ENCODE measurements around the gene TWF2.

Gene TWF2

DNA sequence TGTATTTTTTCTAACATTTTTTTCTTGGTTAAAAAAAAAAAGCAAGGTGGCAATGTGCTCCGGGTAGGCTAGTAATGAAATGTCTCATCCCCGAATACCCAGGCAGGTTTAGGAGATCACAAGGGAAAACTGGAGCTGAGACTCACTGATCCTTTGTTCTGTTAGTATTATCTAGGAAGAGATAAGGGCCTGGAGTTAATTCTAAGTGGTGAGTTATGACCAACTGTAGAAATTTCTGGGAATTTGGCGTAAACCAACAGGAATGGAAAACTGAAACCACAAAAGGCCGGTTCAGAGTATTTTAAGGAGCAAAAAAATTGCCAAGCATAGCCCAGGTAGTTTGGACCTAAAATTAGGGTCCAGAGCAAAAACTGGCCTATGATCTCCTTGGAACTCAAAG is 19.0 kb upstream of the TWF2 start:
- DNase-seq (ENCODE audit: low read depth in 3 of 3) = no peak

- no peak for DNase-seq (ENCODE audit: low read depth in 3 of 3)
Measured at GRCh38 chr3:52256622-52257021, 17.7 kb upstream of the TWF2 start.

DNA sequence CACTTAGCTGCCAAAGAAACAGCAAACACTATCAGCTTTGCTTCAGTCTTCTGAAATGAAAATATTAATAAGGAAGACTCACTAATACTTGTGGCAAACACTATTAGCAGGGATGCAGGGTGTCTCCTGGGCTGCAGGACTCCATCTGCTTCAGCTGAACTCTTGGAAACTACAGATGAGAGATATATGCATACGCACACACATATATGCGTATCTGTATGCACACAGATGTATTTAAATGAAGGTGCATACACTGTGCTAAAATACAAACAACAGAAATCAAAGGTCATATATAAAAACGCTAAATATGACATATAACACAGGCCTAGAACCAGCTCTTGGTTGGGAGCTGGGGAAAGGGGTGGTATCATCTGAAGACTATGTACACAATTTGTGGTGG is 17.2 kb upstream of the TWF2 start:
- no peak for DNase-seq (ENCODE audit: low read depth in 3 of 3)

GRCh38 chr3:52254608-52255007 is 15.7 kb upstream of the TWF2 start:
- no peak for DNase-seq (ENCODE audit: low read depth in 3 of 3)

GRCh38 chr3:52253314-52254304 is 14.7 kb upstream of the TWF2 start:
- peak in 2 of 3 experiments; percentile 79 for DNase-seq (ENCODE audit: low read depth in 3 of 3)

DNA sequence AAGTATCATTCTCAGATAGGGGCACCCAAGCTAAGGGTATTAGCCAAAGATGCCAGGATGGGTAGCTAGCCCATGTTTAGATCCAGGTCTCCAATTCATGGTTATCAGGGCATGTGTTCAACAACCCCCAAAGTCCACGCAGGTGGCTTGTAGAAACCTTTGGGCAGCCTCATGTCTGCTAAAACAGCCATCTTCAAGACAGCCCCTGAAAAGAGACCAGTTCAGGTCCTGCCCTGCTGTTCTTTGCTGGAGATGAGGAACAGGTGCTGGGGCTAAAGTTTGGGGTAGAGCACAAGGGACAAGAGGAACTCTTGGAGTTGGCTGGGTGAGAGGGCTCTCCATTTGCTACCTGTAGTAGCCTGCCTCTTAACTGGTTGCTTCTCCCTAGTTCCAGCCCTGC is 11.2 kb upstream of the TWF2 start:
- DNase-seq (ENCODE audit: low read depth in 3 of 3) = no peak

GRCh38 chr3:52249683-52250082 is 10.7 kb upstream of the TWF2 start:
- DNase-seq (ENCODE audit: low read depth in 3 of 3) = no peak

- no peak for DNase-seq (ENCODE audit: low read depth in 3 of 3)
Measured at GRCh38 chr3:52248816-52249547, 10.0 kb upstream of the TWF2 start.

GRCh38 chr3:52248165-52248541 is 9.2 kb upstream of the TWF2 start:
- no peak for DNase-seq (ENCODE audit: low read depth in 3 of 3)

DNA sequence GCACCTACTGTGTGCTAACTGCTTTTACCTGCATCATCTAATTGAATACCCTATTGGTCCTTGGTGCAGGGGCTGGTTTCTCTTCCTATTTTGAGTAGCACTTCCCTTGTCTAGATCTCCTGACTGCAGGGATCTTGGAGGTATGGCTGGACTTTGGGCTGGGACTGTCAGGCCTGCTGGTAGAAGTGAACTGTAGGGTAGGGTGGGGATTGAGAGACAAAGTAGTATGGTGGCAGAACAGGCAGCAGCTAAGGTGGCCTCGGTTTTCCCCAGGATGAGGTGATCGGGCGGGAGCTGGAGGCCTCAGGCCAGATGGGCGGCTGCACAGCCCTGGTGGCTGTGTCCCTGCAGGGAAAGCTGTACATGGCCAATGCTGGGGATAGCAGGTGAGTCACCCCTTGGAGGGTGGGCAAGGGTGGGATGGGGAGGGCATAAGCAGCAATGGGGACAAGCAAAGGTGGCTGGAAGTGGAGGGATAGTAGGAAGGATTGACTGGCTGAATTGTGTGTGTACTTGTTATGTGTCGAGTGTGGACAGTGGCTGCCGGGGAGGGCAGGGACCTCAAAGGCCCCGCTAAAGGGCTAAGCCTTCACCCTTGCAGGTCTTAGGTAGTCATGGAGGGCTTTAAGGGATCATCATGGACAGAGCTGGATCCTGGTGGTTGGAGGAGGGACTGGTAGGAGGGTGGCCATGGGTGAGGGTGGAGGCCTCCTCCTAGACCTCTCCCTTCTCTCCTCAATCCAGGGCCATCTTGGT is 8.6 kb upstream of the TWF2 start:
- DNase-seq (ENCODE audit: low read depth in 3 of 3) = no peak

DNA sequence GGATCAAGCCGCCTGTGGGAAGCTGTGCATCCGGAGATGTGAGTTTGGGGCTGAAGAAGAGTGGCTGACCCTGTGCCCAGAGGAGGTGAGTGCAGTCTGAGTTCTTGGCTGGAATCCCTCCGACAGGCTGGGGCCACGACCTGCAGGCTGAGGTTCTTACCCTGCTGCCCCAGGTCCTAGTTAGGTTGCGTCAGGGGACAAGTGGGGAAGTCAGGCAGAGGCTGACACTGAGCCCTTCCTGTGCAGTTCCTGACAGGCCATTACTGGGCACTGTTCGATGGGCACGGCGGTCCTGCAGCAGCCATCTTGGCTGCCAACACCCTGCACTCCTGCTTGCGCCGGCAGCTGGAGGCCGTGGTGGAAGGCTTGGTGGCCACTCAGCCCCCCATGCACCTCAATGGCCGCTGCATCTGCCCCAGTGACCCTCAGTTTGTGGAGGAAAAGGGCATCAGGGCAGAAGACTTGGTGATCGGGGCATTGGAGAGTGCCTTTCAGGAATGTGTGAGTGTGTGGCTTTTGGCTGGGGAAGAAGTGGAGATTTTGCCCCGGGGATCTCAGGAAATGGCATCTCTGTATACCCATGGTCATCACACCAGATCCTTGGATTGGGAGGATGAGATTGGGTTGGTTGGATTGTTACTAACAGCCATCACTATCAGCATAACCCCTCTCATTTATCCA is 7.9 kb upstream of the TWF2 start:
- no peak for DNase-seq (ENCODE audit: low read depth in 3 of 3)

- no peak for DNase-seq (ENCODE audit: low read depth in 3 of 3)
Measured at GRCh38 chr3:52246264-52246620, 7.3 kb upstream of the TWF2 start.

- peak in 1 of 3 experiments; percentile 50 for DNase-seq (ENCODE audit: low read depth in 3 of 3)
Measured at GRCh38 chr3:52245322-52246263, 6.6 kb upstream of the TWF2 start, which contains the start of gene PPM1M. PPM1M (plus strand) TSS chr3:52245759; CDS start chr3:52245825, 66 bp downstream.

GRCh38 chr3:52243791-52244628 is 5.1 kb upstream of the TWF2 start:
- peak in 1 of 3 experiments; percentile 52 for DNase-seq (ENCODE audit: low read depth in 3 of 3)

- no peak for DNase-seq (ENCODE audit: low read depth in 3 of 3)
Measured at GRCh38 chr3:52242039-52242438, 3.1 kb upstream of the TWF2 start.

- no peak for DNase-seq (ENCODE audit: low read depth in 3 of 3)
Measured at GRCh38 chr3:52240886-52241370, 2.0 kb upstream of the TWF2 start.

DNA sequence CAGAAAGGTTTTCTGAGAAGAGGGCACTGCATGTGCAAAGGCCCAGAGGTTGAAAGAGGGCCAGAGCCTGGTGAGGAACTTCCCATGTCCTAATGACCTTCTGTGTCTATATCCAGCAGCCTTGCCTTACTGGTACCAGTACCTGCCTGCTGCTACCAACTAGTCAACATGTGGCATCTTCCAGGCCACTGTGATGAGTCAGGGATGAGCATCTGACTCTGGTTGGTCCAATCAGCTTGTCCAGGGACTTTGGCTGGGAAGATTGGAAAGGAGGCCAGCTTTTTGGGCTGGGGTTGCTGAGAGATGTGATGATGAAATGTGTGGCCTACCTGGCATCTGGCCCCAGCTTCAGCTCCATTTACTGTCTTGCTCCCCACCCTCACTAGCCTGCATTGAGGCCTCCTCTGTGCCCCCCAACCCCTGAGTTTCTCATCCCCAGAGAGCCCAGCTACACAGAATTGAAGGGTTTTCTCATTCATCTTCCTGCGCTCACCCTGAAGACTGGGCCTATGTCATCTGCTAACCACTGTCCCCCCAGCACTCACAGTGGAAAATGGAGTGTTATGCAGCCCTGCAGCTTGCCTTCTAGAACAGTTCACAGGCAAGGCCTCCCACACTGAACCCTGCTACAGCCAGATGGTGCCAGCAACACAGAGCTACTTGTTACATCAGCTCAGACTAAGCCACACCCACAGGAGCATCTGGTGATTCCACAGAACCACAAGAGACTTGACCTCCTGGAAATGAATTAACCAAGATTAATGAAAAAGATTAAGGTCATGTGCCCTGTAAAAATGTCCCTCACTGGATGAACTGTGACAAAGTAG is 1.3 kb upstream of the TWF2 start:
- DNase-seq (ENCODE audit: low read depth in 3 of 3) = peak in 1 of 3 experiments; percentile 52

GRCh38 chr3:52238193-52238760 is 681 bp downstream of the TWF2 start:
- DNase-seq (ENCODE audit: low read depth in 3 of 3) = no peak

Measured in stimulated activated CD4-positive, alpha-beta T cell treated with anti-CD3 and anti-CD28 coated beads, TNF-alpha, amount 100 ng/mL, for 24 hours (primary cell).